CD14-positive monocyte (primary cell): ENCODE results near the gene ESYT1. TPM values are rescaled to one million over a fixed set of nuclear protein-coding genes. Genes with fewer than 3 reads are reported as not detected.
A peak's percentile ranks its signal among the peaks of the same experiment; 100 is the strongest.

Experiments
- DNase-seq, 3 donors: peaks; one replicate each; pipeline ENCODE4 v3.0.0-alpha.2; 2011 to 2022
- H2AFZ ChIP-seq: 2 replicates; pipeline ENCODE4 v1.6.0; 2012; ENCODE audit warnings: mild to moderate bottlenecking, low read depth, low read length, inconsistent platforms; ENCODE audit not compliant: insufficient read depth, poor library complexity, severe bottlenecking
- H3K27ac ChIP-seq, 2 donors: 1 replicate in 1 of 2; 2 replicates in 1 of 2; pipeline ENCODE4 v1.5.1; 2012 to 2013; ENCODE audit warnings: low read length in 2 of 2, control low read depth in 1 of 2, inconsistent platforms in 1 of 2, low read depth in 1 of 2, mild to moderate bottlenecking in 1 of 2
- H3K27me3 ChIP-seq, 2 donors: one replicate each; pipeline versions ENCODE4 v1.6.0 to v1.6.1; 2011 to 2013; ENCODE audit warnings: low read length in 2 of 2; ENCODE audit not compliant: control insufficient read depth in 2 of 2, insufficient read depth in 2 of 2
- H3K36me3 ChIP-seq, 2 donors: replicated peaks in 1 of 2; 1 replicate in 1 of 2; 2 replicates in 1 of 2; pipeline versions ENCODE4 v1.5.1 to v1.6.1; 2012 to 2013; ENCODE audit warnings: low read length in 2 of 2, control low read depth in 1 of 2, inconsistent platforms in 1 of 2, mild to moderate bottlenecking in 1 of 2; ENCODE audit not compliant: insufficient read depth in 2 of 2, control insufficient read depth in 1 of 2
- H3K4me1 ChIP-seq, 2 donors: 1 replicate in 1 of 2; 2 replicates in 1 of 2; pipeline versions ENCODE4 v1.5.1 to v1.6.1; 2012 to 2013; ENCODE audit warnings: low read length in 2 of 2, control low read depth in 1 of 2, inconsistent platforms in 1 of 2, mild to moderate bottlenecking in 1 of 2, moderate library complexity in 1 of 2; ENCODE audit not compliant: insufficient read depth in 2 of 2, control insufficient read depth in 1 of 2
- H3K4me2 ChIP-seq: replicated peaks from 2 replicates; pipeline ENCODE3; 2012; ENCODE audit warnings: low read length, moderate library complexity, mild to moderate bottlenecking; ENCODE audit not compliant: poor library complexity, severe bottlenecking; ENCODE audit errors: extremely low read depth
- H3K4me3 ChIP-seq, 3 experiments: fragments of 200-600 bp in 1 of 3; sonication (generic) in 1 of 3; replicated peaks in 1 of 3; 1 replicate in 2 of 3; 2 replicates in 1 of 3; pipeline ENCODE4 v1.5.1; 2011 to 2013; ENCODE audit warnings: low read length in 3 of 3, mild to moderate bottlenecking in 3 of 3, control low read depth in 2 of 3, low read depth in 2 of 3, inconsistent platforms in 1 of 3, moderate library complexity in 1 of 3
- H3K79me2 ChIP-seq: 2 replicates; pipeline ENCODE4 v1.6.0; 2012; ENCODE audit warnings: mild to moderate bottlenecking, control low read depth, inconsistent platforms, low read length, moderate library complexity; ENCODE audit not compliant: insufficient read depth
- H3K9ac ChIP-seq: 2 replicates; pipeline ENCODE4 v1.6.0; 2017; ENCODE audit warnings: low read length, mild to moderate bottlenecking; ENCODE audit not compliant: insufficient read depth, poor library complexity, severe bottlenecking
- H3K9me3 ChIP-seq, 2 donors: replicated peaks in 1 of 2; 1 replicate in 1 of 2; 2 replicates in 1 of 2; pipeline versions ENCODE4 v1.5.1 to v1.6.1; 2012 to 2013; ENCODE audit warnings: low read length in 2 of 2, control low read depth in 1 of 2; ENCODE audit not compliant: control insufficient read depth in 1 of 2, insufficient read depth in 1 of 2
- H4K20me1 ChIP-seq: 2 replicates; pipeline ENCODE4 v1.6.0; 2012; ENCODE audit warnings: mild to moderate bottlenecking, low read length, control low read depth, moderate library complexity; ENCODE audit not compliant: insufficient read depth
- H3K27ac Mint-ChIP-seq, 7 donors: one replicate each; pipeline ENCODE4 v1.8.0; 2020; ENCODE audit warnings: mild to moderate bottlenecking in 7 of 7, mixed read lengths in 7 of 7, moderate library complexity in 6 of 7, inconsistent platforms in 2 of 7
- H3K27me3 Mint-ChIP-seq, 3 donors: one replicate each; pipeline ENCODE4 v1.8.0; 2021 to 2022; ENCODE audit warnings: low read depth in 3 of 3, mild to moderate bottlenecking in 3 of 3, mixed read lengths in 3 of 3, moderate library complexity in 3 of 3, inconsistent platforms in 1 of 3
- H3K36me3 Mint-ChIP-seq, 2 donors: one replicate each; pipeline ENCODE4 v1.8.0; 2020; ENCODE audit warnings: mixed read lengths in 2 of 2, inconsistent platforms in 1 of 2, mild to moderate bottlenecking in 1 of 2
- H3K4me1 Mint-ChIP-seq: one replicate; pipeline ENCODE4 v1.8.0; 2020; ENCODE audit warnings: mild to moderate bottlenecking, mixed read lengths
- H3K4me3 Mint-ChIP-seq, 2 donors: one replicate each; pipeline ENCODE4 v1.8.0; 2020; ENCODE audit warnings: mild to moderate bottlenecking in 2 of 2, mixed read lengths in 2 of 2, moderate library complexity in 1 of 2
- H3K9me3 Mint-ChIP-seq, 7 donors: one replicate each; pipeline ENCODE4 v1.8.0; 2020 to 2022; ENCODE audit warnings: mixed read lengths in 7 of 7, mild to moderate bottlenecking in 6 of 7, moderate library complexity in 6 of 7, inconsistent platforms in 2 of 7
- WGBS: methylation state at CpG from one replicate; pipeline ENCODE4 v1.1.5; 2013; ENCODE audit warnings: missing lambda C conversion rate; ENCODE audit not compliant: insufficient coverage; 5-methylcytosine and 5-hydroxymethylcytosine counted together
- intact Hi-C, 2 donors: fragments of 100-400 bp; cut with micrococcal nuclease; formaldehyde crosslinking; loops; one replicate each; pipeline versions ENCODE4 v1.15.0 to v1.15.1; 2023
- polyA plus RNA-seq, 3 donors: library from polyadenylated mRNA; depleted of rRNA in 1 of 3; unstranded in 2 of 3; stranded (reverse) in 1 of 3; fragments of 300-500 nt in 2 of 3; fragments of >200 nt in 1 of 3; fragmentation: Illumina TruSeq in 2 of 3; gene quantifications; 1 replicate in 2 of 3; 2 replicates in 1 of 3; pipeline ENCODE4 v1.2.3, GENCODE V29; 2012 to 2021
- TF ChIP-seq, protein P1 (sequence below): fragments of 200-600 bp; IDR thresholded peaks from one replicate; pipeline ENCODE4 v1.8.0; 2022; ENCODE audit warnings: antibody characterized with exemption, mild to moderate bottlenecking

ESYT1 gene
- polyA plus RNA-seq, 3 donors: 74.2 to 81.1 (median 74.6) TPM

DNA sequence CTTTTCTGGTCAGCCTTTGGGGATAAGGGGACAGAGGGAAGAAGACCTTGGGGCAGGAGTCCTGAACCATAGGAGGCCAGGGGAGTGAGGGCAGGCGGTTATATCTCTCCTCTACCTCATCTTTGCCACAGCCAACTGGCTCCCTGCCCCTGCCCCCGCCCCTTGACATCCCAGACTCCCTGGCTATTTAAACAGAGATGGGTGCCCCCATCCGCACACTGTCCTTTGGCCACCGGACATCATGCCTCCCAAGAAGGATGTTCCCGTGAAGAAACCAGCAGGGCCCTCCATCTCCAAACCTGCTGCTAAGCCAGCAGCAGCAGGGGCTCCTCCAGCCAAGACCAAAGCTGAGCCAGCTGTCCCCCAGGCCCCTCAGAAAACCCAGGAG is 25.6 kb downstream of the ESYT1 start:
- intact Hi-C loops: loop anchor here in 1 of 2 donors (5.0 kb wide), 1 partner anchor 36 kb away; the partner anchor contains the start of genes RPL41 and ZC3H10

DNA sequence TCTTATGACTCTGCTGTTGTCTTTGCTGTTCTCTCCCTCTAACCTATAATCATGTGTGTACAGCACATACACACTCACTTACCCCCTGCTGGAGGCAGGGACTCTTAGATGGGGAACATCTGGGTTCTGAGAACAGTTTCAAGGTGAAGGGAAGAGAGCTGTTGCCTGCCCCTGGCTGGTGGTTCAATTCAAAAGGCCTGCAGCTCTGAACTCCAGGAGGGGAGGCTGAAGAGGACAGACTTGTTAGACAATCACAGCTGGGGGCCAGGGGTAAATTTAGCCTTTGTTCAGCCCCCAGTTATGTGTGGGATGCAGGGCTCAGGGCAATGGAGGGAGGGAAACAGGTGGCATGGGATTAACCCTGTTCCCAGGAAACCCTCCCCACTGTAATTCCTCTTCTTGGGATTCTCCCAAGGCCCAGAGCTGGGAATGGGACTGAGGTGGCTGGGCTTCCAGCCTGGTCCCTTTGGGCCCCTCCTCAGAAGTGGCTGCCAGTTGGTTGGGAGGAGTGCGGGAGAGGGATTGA is 26.2 kb downstream of the ESYT1 start:
- Histone ChIP-seq H3K4me3 (no peak overlapping the region), H3K9ac (no peak overlapping the region), H3K4me2 (no peak overlapping the region), H3K27ac (no peak overlapping the region), H3K27me3 (no peaks in the 10 kb centered on the region), H4K20me1 (peaks cover 7% of the 10 kb centered on the region), H3K79me2 (peaks cover 22% of the 10 kb centered on the region), H3K9me3 (no peaks in the 10 kb centered on the region), H3K36me3 (no peaks in the 10 kb centered on the region), H2AFZ (no peak overlapping the region), H3K4me1 (peaks cover 41 to 51% of the 10 kb centered on the region in 2 donors)
- peaks cover 7 to 10% of the 10 kb centered on the region in 2 donors for H3K36me3 Mint-ChIP-seq
- H3K27ac Mint-ChIP-seq: peak overlapping the region in 2 of 7 donors; percentile 35 to 74
- TF ChIP-seq, protein P1, sequence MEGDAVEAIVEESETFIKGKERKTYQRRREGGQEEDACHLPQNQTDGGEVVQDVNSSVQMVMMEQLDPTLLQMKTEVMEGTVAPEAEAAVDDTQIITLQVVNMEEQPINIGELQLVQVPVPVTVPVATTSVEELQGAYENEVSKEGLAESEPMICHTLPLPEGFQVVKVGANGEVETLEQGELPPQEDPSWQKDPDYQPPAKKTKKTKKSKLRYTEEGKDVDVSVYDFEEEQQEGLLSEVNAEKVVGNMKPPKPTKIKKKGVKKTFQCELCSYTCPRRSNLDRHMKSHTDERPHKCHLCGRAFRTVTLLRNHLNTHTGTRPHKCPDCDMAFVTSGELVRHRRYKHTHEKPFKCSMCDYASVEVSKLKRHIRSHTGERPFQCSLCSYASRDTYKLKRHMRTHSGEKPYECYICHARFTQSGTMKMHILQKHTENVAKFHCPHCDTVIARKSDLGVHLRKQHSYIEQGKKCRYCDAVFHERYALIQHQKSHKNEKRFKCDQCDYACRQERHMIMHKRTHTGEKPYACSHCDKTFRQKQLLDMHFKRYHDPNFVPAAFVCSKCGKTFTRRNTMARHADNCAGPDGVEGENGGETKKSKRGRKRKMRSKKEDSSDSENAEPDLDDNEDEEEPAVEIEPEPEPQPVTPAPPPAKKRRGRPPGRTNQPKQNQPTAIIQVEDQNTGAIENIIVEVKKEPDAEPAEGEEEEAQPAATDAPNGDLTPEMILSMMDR: no peak
- DNase-seq: no peak
- intact Hi-C loops: loop anchor here in 1 of 2 donors (5.0 kb wide), 1 partner anchor 37 kb away; the partner anchor contains the start of genes RPL41 and ZC3H10
- no peaks in the 10 kb centered on the region for H3K9me3 Mint-ChIP-seq
- H3K4me1 Mint-ChIP-seq: peaks cover 41% of the 10 kb centered on the region
- H3K4me3 Mint-ChIP-seq: no peak overlapping the region
- WGBS: no CpG with 5 or more reads among the region's 1 CpG
- H3K27me3 Mint-ChIP-seq: peaks cover 0 to 3% (median 2%) of the 10 kb centered on the region in 3 donors

More for the DNA sequence above, 25.6 kb downstream of the ESYT1 start:
- no peak overlapping the region for H3K4me3 ChIP-seq
- Mint-ChIP-seq H3K9me3 (no peaks in the 10 kb centered on the region), H3K4me1 (peaks cover 37% of the 10 kb centered on the region), H3K4me3 (no peak overlapping the region), H3K36me3 (peaks cover 7 to 10% of the 10 kb centered on the region in 2 donors), H3K27ac (peak overlapping the region in 2 of 7 donors; percentile 15 to 59), H3K27me3 (peaks cover 0 to 3% (median 2%) of the 10 kb centered on the region in 3 donors)
- H3K36me3 ChIP-seq: no peaks in the 10 kb centered on the region
- no peaks in the 10 kb centered on the region for H3K27me3 ChIP-seq
- H3K9ac ChIP-seq: no peak overlapping the region
- H4K20me1 ChIP-seq: peaks cover under 1% of the 10 kb centered on the region
- peaks cover 16% of the 10 kb centered on the region for H3K79me2 ChIP-seq
- H3K9me3 ChIP-seq: no peaks in the 10 kb centered on the region
- peaks cover 37 to 44% of the 10 kb centered on the region in 2 donors for H3K4me1 ChIP-seq
- DNase-seq: no peak
- WGBS: 92% methylated on average over 4 of the region's 5 CpGs
- no peak overlapping the region for H2AFZ ChIP-seq
- no peak overlapping the region for H3K4me2 ChIP-seq
- TF ChIP-seq, protein P1: no peak
- H3K27ac ChIP-seq: no peak overlapping the region
